Stimulated activated CD8-positive, alpha-beta memory T cell treated with anti-CD3 and anti-CD28 coated beads, Interleukin-15, amount 100 ng/mL, for 48 hours (primary cell): ENCODE data around the gene SPP1.
A peak's percentile ranks its signal among the peaks of the same experiment; 100 is the strongest.
"Not testable (repeated sequence)": the region's sequence is repeated elsewhere in the genome, so short reads cannot be mapped to it uniquely, and the experiment has no call there.

Experiments used
- DNase-seq, 2 donors: peaks; one replicate each; pipeline ENCODE4 v3.0.0-alpha.2; 2020; ENCODE audit warnings: low read depth in 2 of 2

Gene SPP1

GRCh38 chr4:87975466-87975865, at the start of gene SPP1:
Gene SPP1, plus strand, starts transcription at chr4:87975714. Its CDS starts 1,182 bp downstream, at chr4:87976896.
- DNase-seq = peak in 1 of 2 donors; percentile 18

GRCh38 chr4:87926554-87927098, 48.9 kb upstream of the SPP1 start:
- DNase-seq = no peak

- no peak for DNase-seq
These were observed 44.9 kb upstream of the SPP1 start for GRCh38 chr4:87930629-87931028.

- DNase-seq = no peak
These were observed 43.6 kb upstream of the SPP1 start for GRCh38 chr4:87931932-87932331.

- no peak for DNase-seq
These were observed 42.8 kb upstream of the SPP1 start for GRCh38 chr4:87932718-87933141.

GRCh38 chr4:87933337-87933736, 42.2 kb upstream of the SPP1 start:
- no peak for DNase-seq

- DNase-seq = no peak
These were observed 41.3 kb upstream of the SPP1 start for GRCh38 chr4:87934157-87934704.

- no peak for DNase-seq
These were observed 40.5 kb upstream of the SPP1 start for GRCh38 chr4:87934973-87935372.

GRCh38 chr4:87935954-87936353, 39.6 kb upstream of the SPP1 start:
- not testable (repeated sequence) for DNase-seq

GRCh38 chr4:87937523-87937922, 38.0 kb upstream of the SPP1 start:
- no peak for DNase-seq

GRCh38 chr4:87938746-87939145, 36.8 kb upstream of the SPP1 start:
- DNase-seq = no peak

GRCh38 chr4:87939978-87940690, 35.4 kb upstream of the SPP1 start:
- DNase-seq = no peak

- not testable (repeated sequence) for DNase-seq
These were observed 34.7 kb upstream of the SPP1 start for GRCh38 chr4:87940809-87941208.

GRCh38 chr4:87941537-87942392, 33.7 kb upstream of the SPP1 start:
- no peak for DNase-seq

- DNase-seq = no peak
These were observed 31.8 kb upstream of the SPP1 start for GRCh38 chr4:87943660-87944149.

GRCh38 chr4:87944967-87945366, 30.5 kb upstream of the SPP1 start:
- no peak for DNase-seq

- no peak for DNase-seq
These were observed 28.7 kb upstream of the SPP1 start for GRCh38 chr4:87946766-87947165.

- no peak for DNase-seq
These were observed 27.9 kb upstream of the SPP1 start for GRCh38 chr4:87947381-87948160.

GRCh38 chr4:87949961-87950360, 25.6 kb upstream of the SPP1 start:
- DNase-seq = no peak

- no peak for DNase-seq
These were observed 25.0 kb upstream of the SPP1 start for GRCh38 chr4:87950493-87950892.

- DNase-seq = no peak
These were observed 24.5 kb upstream of the SPP1 start for GRCh38 chr4:87950936-87951511.
